OCI-LY1 (cell line): ENCODE measurements around the gene INSRR.

Source experiments
- H2AFZ ChIP-seq: fragments of 200-600 bp; sonication (generic), shearing (Covaris generic); 2 replicates; pipeline ENCODE4 v1.6.0; 2014; ENCODE audit warnings: antibody characterized with exemption, mild to moderate bottlenecking, low read length
- H3F3A ChIP-seq: fragments of 200-600 bp; sonication (generic), shearing (Covaris generic); 2 replicates; pipeline ENCODE4 v1.6.0; 2014; ENCODE audit warnings: mild to moderate bottlenecking, antibody characterized with exemption, low read length, moderate library complexity; ENCODE audit not compliant: insufficient read depth
- H3K27ac ChIP-seq: fragments of 200-600 bp; sonication (generic); 2 replicates; pipeline ENCODE4 v1.5.1; 2014; ENCODE audit warnings: low read length, mixed run types, mild to moderate bottlenecking, low read depth; ENCODE audit not compliant: poor library complexity, severe bottlenecking
- H3K27me3 ChIP-seq: fragments of 200-600 bp; sonication (generic); 2 replicates; pipeline ENCODE4 v1.6.0; 2014; ENCODE audit warnings: antibody characterized with exemption, mild to moderate bottlenecking, low read length, moderate library complexity; ENCODE audit not compliant: insufficient read depth
- H3K36me3 ChIP-seq: fragments of 200-600 bp; sonication (generic); 2 replicates; pipeline ENCODE4 v1.6.1; 2014; ENCODE audit warnings: mild to moderate bottlenecking, antibody characterized with exemption, low read length, moderate library complexity, mixed read lengths; ENCODE audit not compliant: insufficient read depth
- H3K4me1 ChIP-seq: fragments of 200-600 bp; sonication (generic); 2 replicates; pipeline ENCODE4 v1.5.1; 2014; ENCODE audit warnings: mild to moderate bottlenecking, low read length, moderate library complexity; ENCODE audit not compliant: insufficient read depth, severe bottlenecking
- H3K4me2 ChIP-seq: fragments of 200-600 bp; sonication (generic), shearing (Covaris generic); 2 replicates; pipeline ENCODE4 v1.6.1; 2014; ENCODE audit warnings: low read length
- H3K4me3 ChIP-seq: fragments of 200-600 bp; sonication (generic); 2 replicates; pipeline ENCODE4 v1.5.1; 2014; ENCODE audit warnings: low read length, low read depth, mild to moderate bottlenecking, mixed read lengths; ENCODE audit not compliant: poor library complexity, severe bottlenecking
- H3K79me2 ChIP-seq: fragments of 200-600 bp; shearing (Covaris generic); 2 replicates; pipeline ENCODE4 v1.6.1; 2016; ENCODE audit warnings: mixed run types, low read length, mixed read lengths; ENCODE audit not compliant: insufficient read depth
- H3K9ac ChIP-seq: fragments of 200-600 bp; sonication (generic), shearing (Covaris generic); 2 replicates; pipeline ENCODE4 v1.6.1; 2014; ENCODE audit warnings: mild to moderate bottlenecking, low read length, mixed read lengths
- H3K9me2 ChIP-seq: fragments of 200-600 bp; sonication (generic), shearing (Covaris generic); 2 replicates; pipeline ENCODE4 v1.6.1; 2014; ENCODE audit warnings: low read depth, mild to moderate bottlenecking, low read length, mixed read lengths
- H3K9me3 ChIP-seq: fragments of 200-600 bp; shearing (Covaris generic); 2 replicates; pipeline ENCODE4 v1.6.1; 2014; ENCODE audit warnings: low read length, mixed read lengths
- H4K20me1 ChIP-seq: fragments of 200-600 bp; sonication (generic), shearing (Covaris generic); 2 replicates; pipeline ENCODE4 v1.6.0; 2016; ENCODE audit warnings: mild to moderate bottlenecking, low read length; ENCODE audit not compliant: insufficient read depth
- EZH2 ChIP-seq: fragments of 200-600 bp; sonication (generic), shearing (Covaris generic); IDR thresholded peaks from 2 replicates; pipeline ENCODE4 v1.8.0; 2017; ENCODE audit warnings: borderline replicate concordance, mixed run types, mild to moderate bottlenecking, antibody characterized with exemption, low read length, moderate library complexity, mixed read lengths
- TF ChIP-seq, protein P1 (sequence below): fragments of 200-600 bp; sonication (generic), shearing (Covaris generic); IDR thresholded peaks from 2 replicates; pipeline ENCODE4 v1.5.1; 2017; ENCODE audit warnings: mild to moderate bottlenecking, antibody characterized with exemption, low read length, moderate library complexity, mixed read lengths

The INSRR gene

DNA sequence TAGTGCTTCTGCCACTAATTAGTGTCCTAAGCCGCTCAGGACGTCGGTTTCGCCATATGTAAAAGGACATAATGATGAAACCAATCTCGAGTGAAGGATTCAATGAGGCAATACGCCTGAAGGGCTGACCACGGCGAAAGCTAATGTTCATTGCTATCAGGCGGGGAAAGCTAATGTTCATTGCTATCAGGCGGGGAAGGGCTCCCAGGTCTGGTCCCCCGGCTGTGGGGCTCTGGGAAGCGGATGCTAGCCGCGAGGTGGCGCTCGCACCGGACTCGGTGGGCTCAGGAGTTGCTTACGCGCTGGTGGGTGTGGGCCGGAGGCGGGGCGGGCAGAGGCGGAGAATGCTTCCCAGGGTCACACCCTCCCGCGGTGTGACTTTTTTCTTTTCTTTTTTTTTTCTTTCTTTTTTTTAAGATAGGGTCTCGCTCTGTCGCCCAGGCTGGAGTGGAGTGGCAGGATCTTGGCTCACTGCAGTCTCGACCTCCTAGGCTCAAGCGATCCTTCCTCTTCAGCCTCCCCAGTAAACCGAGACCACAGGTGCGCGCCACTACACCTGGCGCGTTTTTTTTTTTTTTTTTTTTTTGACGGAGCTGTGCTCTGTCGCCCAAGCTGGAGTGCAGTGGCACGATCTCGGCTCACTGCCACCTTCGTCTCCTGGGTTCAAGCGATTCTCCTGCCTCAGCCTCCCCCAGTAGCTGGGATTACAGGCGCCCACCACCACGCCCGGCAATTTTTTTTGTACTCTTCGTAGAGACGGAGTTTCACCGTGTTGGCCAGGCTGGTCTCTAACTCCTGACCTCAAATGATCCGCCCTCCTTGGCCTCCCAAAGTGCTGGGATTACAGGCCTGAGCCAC, 33.5 kb upstream of the INSRR start:
- TF ChIP-seq, protein P1, sequence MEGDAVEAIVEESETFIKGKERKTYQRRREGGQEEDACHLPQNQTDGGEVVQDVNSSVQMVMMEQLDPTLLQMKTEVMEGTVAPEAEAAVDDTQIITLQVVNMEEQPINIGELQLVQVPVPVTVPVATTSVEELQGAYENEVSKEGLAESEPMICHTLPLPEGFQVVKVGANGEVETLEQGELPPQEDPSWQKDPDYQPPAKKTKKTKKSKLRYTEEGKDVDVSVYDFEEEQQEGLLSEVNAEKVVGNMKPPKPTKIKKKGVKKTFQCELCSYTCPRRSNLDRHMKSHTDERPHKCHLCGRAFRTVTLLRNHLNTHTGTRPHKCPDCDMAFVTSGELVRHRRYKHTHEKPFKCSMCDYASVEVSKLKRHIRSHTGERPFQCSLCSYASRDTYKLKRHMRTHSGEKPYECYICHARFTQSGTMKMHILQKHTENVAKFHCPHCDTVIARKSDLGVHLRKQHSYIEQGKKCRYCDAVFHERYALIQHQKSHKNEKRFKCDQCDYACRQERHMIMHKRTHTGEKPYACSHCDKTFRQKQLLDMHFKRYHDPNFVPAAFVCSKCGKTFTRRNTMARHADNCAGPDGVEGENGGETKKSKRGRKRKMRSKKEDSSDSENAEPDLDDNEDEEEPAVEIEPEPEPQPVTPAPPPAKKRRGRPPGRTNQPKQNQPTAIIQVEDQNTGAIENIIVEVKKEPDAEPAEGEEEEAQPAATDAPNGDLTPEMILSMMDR = peak; percentile 77
- TF ChIP-seq EZH2 = no peak
- Histone ChIP-seq H3K27me3 (no peaks in the 10 kb centered on the region; the same call in 1 of the 2 replicates), H3K9me3 (no peaks in the 10 kb centered on the region), H3K4me3 (no peak overlapping the region), H2AFZ (no peak overlapping the region), H3K27ac (no peak overlapping the region), H3K36me3 (no peaks in the 10 kb centered on the region), H3F3A (no peaks in the 10 kb centered on the region), H3K9ac (no peak overlapping the region), H3K9me2 (no peaks in the 10 kb centered on the region), H3K4me1 (no peaks in the 10 kb centered on the region), H3K79me2 (no peaks in the 10 kb centered on the region), H3K4me2 (no peak overlapping the region), H4K20me1 (no peaks in the 10 kb centered on the region)

DNA sequence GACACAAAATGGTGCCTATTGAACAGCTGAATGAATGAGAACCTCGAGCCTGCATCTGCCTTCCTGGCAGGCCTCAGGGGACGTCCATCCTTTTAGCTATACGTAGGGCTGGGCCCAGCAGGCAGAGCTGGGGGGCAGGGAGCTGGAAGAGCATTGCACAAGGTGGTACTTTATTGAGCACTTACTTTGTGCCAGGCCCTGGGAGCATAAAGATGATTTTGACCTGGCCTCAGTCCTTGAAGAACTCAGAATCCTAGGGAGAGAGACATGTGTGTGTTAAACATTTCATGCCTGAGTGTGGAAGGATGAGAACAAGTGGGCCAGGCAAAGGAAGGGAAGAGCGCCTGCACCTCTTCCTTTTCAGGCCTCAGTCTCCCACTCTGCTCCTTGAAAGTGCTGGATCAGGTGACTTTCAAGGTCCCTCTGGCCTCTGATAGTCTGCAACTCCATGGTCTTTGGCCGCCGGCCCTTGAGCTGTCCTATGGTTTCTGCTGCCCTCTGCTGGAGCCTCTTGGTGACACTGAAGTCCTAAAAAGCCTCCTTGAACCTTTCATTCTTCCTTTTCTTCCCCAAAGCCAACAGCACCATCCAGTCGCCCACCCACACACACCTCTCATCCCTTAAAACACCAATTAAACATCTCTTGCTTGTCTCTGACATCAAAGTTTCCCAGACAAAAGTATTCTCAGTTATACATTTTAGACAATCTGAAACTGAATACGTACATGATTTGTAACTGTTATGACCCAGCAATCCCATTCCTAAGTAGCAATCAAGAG, 31.1 kb upstream of the INSRR start:
- Histone ChIP-seq H3F3A (no peaks in the 10 kb centered on the region), H3K27me3 (no peaks in the 10 kb centered on the region), H3K9me3 (no peaks in the 10 kb centered on the region), H3K4me2 (no peak overlapping the region), H3K9me2 (no peaks in the 10 kb centered on the region), H3K27ac (no peak overlapping the region), H3K4me3 (no peak overlapping the region), H3K36me3 (no peaks in the 10 kb centered on the region), H3K79me2 (no peaks in the 10 kb centered on the region), H4K20me1 (no peaks in the 10 kb centered on the region), H2AFZ (no peak overlapping the region), H3K4me1 (no peaks in the 10 kb centered on the region), H3K9ac (no peak overlapping the region)
- TF ChIP-seq, protein P1 = peak; percentile 73
- TF ChIP-seq EZH2 = no peak

DNA sequence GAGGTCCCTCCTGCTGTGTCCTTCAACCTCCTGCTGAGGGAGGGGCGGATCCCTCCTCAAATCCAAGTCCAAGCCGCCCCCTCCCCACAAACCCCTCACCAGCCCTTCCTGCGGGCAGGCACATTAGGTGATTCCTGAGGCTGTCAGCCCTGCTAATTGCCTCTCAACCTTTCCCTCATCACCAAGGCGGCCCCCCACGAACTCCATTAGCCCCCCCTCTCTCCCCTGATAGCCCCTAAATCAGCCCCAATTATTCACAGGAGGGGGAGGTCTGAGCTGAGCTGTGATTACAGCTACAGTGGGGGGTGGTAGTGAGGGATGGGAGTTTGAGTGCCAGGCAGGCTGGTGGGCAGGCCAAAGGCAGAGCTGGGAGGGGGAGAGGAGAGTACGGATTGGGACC, 28.8 kb upstream of the INSRR start:
- H3K36me3 ChIP-seq = no peaks in the 10 kb centered on the region
- TF ChIP-seq EZH2 = no peak
- TF ChIP-seq, protein P1 = no peak
- no peaks in the 10 kb centered on the region for H3K9me2 ChIP-seq
- H3K79me2 ChIP-seq = no peaks in the 10 kb centered on the region
- H3K27ac ChIP-seq = no peak overlapping the region
- no peak overlapping the region for H2AFZ ChIP-seq
- 0 out of 2 replicates have a peak, but pooled peaks cover 3% of the 10 kb centered on the region for H3K27me3 ChIP-seq
- H3F3A ChIP-seq = no peaks in the 10 kb centered on the region
- no peak overlapping the region for H3K4me3 ChIP-seq
- no peaks in the 10 kb centered on the region for H3K9me3 ChIP-seq
- H3K4me2 ChIP-seq = no peak overlapping the region
- no peaks in the 10 kb centered on the region for H4K20me1 ChIP-seq
- H3K4me1 ChIP-seq = no peaks in the 10 kb centered on the region
- H3K9ac ChIP-seq = no peak overlapping the region
